ENCODE results near the gene EEFSEC. TPM values are rescaled to one million over a fixed set of nuclear protein-coding genes. Genes with fewer than 3 reads are reported as not detected.

Gene EEFSEC
- total RNA-seq, 4 donors from 2014 or later = 11.5 to 18.7 (median 14.9) TPM

DNA sequence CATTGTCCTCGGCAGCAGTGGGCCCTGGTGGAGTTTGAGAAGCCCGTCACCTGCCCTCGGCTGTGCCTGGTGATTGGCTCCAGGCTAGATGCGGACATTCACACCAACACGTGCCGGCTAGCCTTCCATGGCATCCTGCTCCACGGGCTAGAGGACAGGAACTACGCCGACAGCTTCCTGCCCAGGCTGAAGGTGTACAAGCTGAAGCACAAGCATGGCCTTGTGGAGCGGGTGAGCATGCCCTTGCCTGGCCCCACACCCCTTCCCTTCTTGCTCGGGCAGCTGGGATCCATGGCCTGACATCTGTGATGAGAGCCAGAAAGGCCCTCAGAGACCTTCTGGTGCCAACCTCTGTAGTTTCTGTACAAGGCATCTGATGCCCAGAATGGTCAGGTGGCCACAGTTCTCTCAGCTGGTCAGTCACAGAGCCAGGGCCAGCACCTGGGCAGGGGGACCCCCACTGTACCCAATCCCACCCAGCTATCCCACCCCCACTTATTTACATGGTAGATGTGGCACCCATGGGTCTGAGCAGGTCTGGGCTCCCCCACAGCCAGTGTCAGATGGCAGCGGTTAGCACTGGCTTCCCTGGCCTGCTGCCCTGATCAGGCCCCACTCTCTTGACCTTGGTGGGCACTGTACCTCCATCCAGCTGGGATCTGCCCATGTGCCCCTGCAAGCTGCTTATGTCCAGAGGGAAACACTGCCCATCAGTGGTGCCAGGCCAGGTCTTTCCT is 188.5 kb downstream of the EEFSEC start:
- no peak for DNase-seq
- 80 to 96% methylated on average over 2 to 10 of the region's 12 CpGs for WGBS, 2 donors
- Histone ChIP-seq H3K4me3 (no peak overlapping the region), H3K4me1 (peaks cover 0 to 22% (median 0%) of the 10 kb centered on the region in 3 donors), H3K27ac (no peak overlapping the region), H3K9me3 (no peaks in the 10 kb centered on the region), H3K36me3 (peaks cover 0 to 33% (median 3%) of the 10 kb centered on the region in 3 donors), H3K27me3 (no peaks in the 10 kb centered on the region)
- intact Hi-C loops (cut with DNase I) = no loop called here
- TF ChIP-seq, protein P1, sequence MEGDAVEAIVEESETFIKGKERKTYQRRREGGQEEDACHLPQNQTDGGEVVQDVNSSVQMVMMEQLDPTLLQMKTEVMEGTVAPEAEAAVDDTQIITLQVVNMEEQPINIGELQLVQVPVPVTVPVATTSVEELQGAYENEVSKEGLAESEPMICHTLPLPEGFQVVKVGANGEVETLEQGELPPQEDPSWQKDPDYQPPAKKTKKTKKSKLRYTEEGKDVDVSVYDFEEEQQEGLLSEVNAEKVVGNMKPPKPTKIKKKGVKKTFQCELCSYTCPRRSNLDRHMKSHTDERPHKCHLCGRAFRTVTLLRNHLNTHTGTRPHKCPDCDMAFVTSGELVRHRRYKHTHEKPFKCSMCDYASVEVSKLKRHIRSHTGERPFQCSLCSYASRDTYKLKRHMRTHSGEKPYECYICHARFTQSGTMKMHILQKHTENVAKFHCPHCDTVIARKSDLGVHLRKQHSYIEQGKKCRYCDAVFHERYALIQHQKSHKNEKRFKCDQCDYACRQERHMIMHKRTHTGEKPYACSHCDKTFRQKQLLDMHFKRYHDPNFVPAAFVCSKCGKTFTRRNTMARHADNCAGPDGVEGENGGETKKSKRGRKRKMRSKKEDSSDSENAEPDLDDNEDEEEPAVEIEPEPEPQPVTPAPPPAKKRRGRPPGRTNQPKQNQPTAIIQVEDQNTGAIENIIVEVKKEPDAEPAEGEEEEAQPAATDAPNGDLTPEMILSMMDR (IDR thresholded peaks at IDR 0.05) = no peak
- TF ChIP-seq POLR2A (IDR thresholded peaks at IDR 0.05) = no peak

DNA sequence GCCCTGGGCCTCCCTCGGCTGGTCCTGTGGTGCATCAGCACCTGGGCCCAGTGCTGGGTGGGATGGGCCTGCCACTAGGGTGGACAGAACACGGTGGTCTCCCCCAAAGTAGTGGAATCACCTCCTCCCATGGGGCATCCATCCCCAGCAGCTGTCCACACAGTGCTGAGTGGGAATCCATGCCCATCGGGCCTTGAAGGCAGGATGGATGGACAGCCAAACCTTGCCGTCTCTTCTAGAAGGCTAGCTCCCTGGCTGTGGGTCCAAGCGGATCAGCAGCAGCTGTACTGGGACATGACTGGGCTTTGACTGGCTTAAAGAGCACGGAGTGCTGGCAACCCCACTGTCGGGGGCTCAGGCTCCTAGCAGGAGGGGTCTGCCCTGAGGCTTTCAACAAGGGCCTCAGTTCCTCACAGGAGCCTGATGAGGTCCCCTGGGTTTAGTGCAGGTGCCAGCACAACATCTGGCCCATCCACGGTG is 189.5 kb downstream of the EEFSEC start:
- DNase-seq = no peak
- Histone ChIP-seq H3K4me3 (no peak overlapping the region), H3K27me3 (no peaks in the 10 kb centered on the region), H3K36me3 (peaks cover 0 to 33% (median 3%) of the 10 kb centered on the region in 3 donors), H3K27ac (no peak overlapping the region), H3K4me1 (peaks cover 0 to 13% (median 0%) of the 10 kb centered on the region in 3 donors), H3K9me3 (no peaks in the 10 kb centered on the region)
- TF ChIP-seq POLR2A (IDR thresholded peaks at IDR 0.05) = no peak
- TF ChIP-seq, protein P1 (IDR thresholded peaks at IDR 0.05) = no peak
- intact Hi-C loops (cut with DNase I) = no loop called here
- 80 to 97% methylated on average over 1 to 3 of the region's 8 CpGs for WGBS, 2 donors

DNA sequence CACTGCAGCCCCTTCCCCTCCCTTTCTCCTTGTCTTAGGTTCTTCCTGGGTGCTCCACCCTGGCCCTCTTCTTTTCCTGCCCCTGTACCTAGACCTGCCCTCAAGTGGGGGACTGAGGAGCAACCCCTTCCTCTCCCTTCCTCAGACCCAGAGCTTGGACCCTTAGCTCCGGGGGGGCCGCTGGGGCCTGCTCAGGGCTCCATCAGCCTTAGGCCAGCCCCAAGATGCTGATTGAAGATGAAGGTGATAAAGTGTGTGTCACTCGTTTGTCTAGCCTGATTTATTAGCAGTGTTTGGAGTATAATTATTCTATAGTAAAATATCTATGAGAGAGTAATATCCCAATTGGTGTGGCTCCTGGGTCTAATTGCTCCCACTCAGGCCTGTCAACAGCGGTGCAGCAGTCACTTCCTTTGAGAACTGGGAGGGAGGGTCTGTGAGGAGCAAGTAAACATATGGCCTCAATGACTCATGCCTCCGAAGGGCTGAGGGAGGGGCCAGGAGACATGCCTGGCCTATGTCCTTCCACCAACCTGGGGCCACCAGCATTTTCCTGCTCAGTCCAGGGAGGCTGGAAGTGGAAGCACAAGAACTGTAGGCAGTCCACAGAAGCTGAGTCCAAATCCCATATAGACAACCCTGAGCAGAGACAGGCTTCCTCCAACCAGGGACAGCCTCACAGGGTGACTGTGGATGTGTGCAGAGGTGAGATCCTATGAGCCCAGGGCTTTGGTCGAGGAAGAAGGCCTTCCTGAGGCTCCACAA is 190.2 kb downstream of the EEFSEC start:
- no peak for DNase-seq

DNA sequence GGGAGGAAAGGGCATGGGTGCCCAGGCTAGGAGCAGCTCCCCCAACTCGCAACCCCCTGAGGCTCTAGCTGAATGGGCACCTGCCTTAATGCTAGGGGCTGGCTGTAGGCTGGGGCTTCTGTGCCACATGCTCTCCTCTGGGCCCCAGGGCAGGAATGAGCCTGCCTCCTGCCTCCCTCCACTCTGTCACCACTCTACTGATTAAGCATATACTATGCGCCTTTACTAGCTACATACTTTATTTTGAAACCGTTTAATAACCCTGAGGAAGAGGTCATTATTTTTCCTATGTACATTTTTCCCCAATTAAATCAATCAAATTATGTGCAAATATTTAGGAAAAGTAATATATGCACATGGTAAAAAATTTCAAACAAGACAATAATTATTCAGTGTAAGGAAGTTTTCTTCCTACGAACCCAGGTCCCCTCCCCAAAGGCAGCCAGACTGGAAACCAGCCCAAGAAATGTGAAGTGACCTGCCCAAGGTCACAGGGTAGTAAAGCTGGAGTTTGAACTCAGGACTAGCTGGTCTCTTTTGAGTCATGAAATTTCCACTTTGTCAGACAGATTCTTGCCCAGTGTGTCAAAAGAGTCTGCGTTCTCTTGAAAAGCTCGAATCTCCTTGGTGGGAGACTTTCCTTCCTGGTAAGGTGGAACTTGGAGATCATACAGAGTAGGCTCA is 190.9 kb downstream of the EEFSEC start:
- H3K4me1 ChIP-seq = peaks cover 0 to 14% (median 0%) of the 10 kb centered on the region in 3 donors
- WGBS, 2 donors = 93 to 96% methylated on average over 5 to 6 of the region's 6 CpGs

More for the DNA sequence above, 190.2 kb downstream of the EEFSEC start:
- H3K27ac ChIP-seq = no peak overlapping the region
- no peaks in the 10 kb centered on the region for H3K27me3 ChIP-seq
- WGBS, 2 donors = 37 to 69% methylated on average over 3 to 5 of the region's 6 CpGs
- TF ChIP-seq, protein P1 (IDR thresholded peaks at IDR 0.05) = no peak
- no peak for TF ChIP-seq POLR2A (IDR thresholded peaks at IDR 0.05)
- H3K9me3 ChIP-seq = no peaks in the 10 kb centered on the region
- H3K36me3 ChIP-seq = peaks cover 0 to 32% (median 3%) of the 10 kb centered on the region in 3 donors
- intact Hi-C loops (cut with DNase I) = no loop called here
- peaks cover 0 to 8% (median 0%) of the 10 kb centered on the region in 3 donors for H3K4me1 ChIP-seq
- H3K4me3 ChIP-seq = no peak overlapping the region

More for the DNA sequence above, 190.9 kb downstream of the EEFSEC start:
- Histone ChIP-seq H3K27me3 (no peaks in the 10 kb centered on the region), H3K27ac (no peak overlapping the region), H3K9me3 (no peaks in the 10 kb centered on the region), H3K4me3 (no peak overlapping the region), H3K36me3 (peaks cover 0 to 29% (median 3%) of the 10 kb centered on the region in 3 donors)
- intact Hi-C loops (cut with DNase I) = no loop called here
- TF ChIP-seq, protein P1 (IDR thresholded peaks at IDR 0.05) = no peak
- no peak for TF ChIP-seq POLR2A (IDR thresholded peaks at IDR 0.05)
- no peak for DNase-seq

Data from esophagus squamous epithelium (tissue), 5 donors.